BJ (cell line): ENCODE measurements around the gene GRIK3. TPM values are rescaled to one million over a fixed set of nuclear protein-coding genes. Genes with fewer than 3 reads are reported as not detected.

ENCODE experiments used
- CTCF ChIA-PET: fragments of 350-600 bp; formaldehyde crosslinking; extraction: SDS; loops from one replicate; lab custom pipeline; 2021; ENCODE audit warnings: antibody characterized with exemption, inconsistent platforms; lab: Yijun Ruan, JAX
- POLR2A ChIA-PET: fragments of 300-600 bp; sonication (Branson Sonifier 250); formaldehyde crosslinking; extraction: SDS; loops from one replicate; lab custom pipeline; 2021; ENCODE audit warnings: antibody characterized with exemption; lab: Charles Lee
- DNase-seq: peaks from one replicate; pipeline ENCODE4 v3.0.0-alpha.2; 2011; ENCODE audit warnings: low read depth
- H3K27me3 ChIP-seq: 2 replicates; pipeline ENCODE4 v1.6.0; 2011; ENCODE audit warnings: low read length; ENCODE audit not compliant: control insufficient read depth, insufficient read depth
- H3K36me3 ChIP-seq: 2 replicates; pipeline ENCODE4 v1.5.1; 2011; ENCODE audit warnings: low read length; ENCODE audit not compliant: control insufficient read depth, insufficient read depth
- H3K4me3 ChIP-seq: 2 replicates; pipeline ENCODE4 v1.5.1; 2011; ENCODE audit warnings: low read depth, mild to moderate bottlenecking, control low read depth, low read length
- CTCF ChIP-seq: IDR thresholded peaks from 2 replicates; pipeline ENCODE4 v1.5.1; 2011; ENCODE audit warnings: low read depth, mild to moderate bottlenecking, control low read depth, inconsistent platforms, low read length, moderate library complexity; ENCODE audit not compliant: insufficient read depth
- polyA plus RNA-seq: library from polyadenylated mRNA; depleted of rRNA; stranded (reverse); fragments of >200 nt; gene quantifications from 2 replicates; pipeline ENCODE4 v1.2.3, GENCODE V29; 2011

Gene GRIK3
- polyA plus RNA-seq, 1 experiment = not detected

DNA sequence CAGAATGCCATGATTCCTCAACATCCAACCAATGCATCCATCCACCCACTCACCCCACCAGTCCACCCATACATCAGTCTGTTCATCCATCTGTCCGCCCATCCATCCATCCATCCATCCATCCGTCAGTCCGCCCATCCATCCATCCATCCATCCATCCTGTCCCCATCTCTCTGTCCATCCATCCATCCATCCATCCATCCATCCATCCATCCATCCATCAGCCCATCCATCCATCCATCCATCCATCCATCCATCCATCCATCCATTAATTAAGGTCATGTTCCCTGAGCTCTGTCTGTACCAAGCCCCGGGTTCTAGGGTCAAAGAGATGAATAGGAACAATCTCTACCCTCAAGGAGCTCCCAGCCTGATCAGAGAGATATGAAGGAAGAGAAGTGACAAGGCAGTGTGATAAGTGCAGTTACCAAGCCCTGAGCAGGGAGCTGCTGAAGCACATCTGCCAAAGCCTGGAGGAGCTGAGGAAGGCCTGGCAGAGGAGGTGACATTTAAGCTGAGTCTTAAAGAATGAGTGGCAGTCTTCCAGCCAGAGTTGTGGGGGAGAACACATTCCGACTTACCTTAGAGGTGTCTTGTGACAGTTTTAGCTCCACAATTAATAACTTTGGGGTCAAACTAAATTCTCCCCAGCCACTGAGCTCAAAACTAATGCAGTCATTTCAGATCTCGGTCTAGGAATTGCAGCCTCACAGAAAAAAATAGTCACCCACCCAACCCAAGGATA is 47.9 kb downstream of the GRIK3 start:
- no peak for DNase-seq
- no peaks in the 10 kb centered on the region for H3K27me3 ChIP-seq
- no peaks in the 10 kb centered on the region for H3K36me3 ChIP-seq
- no peak for TF ChIP-seq CTCF
- H3K4me3 ChIP-seq = no peak overlapping the region
- CTCF ChIA-PET = interaction anchor here (0.7 kb wide), 1 partner anchor 122 kb away, joined by 3 read pairs; no protein-coding TSS in a partner anchor
- POLR2A ChIA-PET = no interaction called here

DNA sequence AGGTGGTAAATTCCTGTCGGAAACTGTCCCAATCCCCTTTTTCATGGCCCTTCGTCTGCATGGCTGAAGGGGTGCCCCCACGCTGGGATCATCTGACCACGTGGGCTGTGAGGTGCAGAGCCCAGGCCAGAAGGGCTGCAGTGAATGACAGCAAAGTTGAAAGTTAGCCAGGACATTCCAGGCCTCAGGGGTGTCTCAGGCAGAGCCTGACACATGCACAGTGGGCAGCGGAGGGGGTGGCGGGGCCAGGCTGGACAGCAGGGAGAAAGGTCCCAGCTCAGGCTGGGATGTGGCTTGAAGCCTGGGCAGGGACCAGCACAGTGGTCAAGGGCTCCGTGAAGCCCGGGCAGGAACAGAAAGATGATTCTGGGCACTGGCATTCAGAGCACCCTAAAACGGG is 49.6 kb downstream of the GRIK3 start:
- no peak for TF ChIP-seq CTCF
- Histone ChIP-seq H3K36me3 (no peaks in the 10 kb centered on the region), H3K4me3 (no peak overlapping the region), H3K27me3 (no peaks in the 10 kb centered on the region)
- no peak for DNase-seq
- ChIA-PET CTCF (no interaction called here), POLR2A (no interaction called here)

DNA sequence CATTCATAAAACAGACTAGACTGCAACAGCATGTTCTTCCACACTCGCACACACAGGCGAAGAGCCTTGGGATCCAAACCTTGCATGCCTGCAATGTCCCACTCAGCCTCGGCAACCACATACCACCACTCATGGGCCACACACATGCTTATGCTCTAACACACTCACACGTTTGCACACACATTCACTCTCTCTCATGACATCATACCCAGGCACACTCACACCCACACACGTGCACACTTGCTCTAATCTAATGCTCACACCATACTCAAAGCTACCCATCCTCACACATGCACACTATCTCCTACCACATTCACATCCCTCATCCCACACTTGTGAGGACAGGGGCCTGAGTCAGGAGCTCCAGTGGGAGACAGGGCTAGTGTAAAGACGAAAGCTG is 50.3 kb downstream of the GRIK3 start:
- no peak for TF ChIP-seq CTCF
- CTCF ChIA-PET = no interaction called here
- POLR2A ChIA-PET = no interaction called here

GRCh38 chr1:36982709-36983108 is 51.6 kb downstream of the GRIK3 start:
- POLR2A ChIA-PET = no interaction called here
- CTCF ChIA-PET = no interaction called here
- TF ChIP-seq CTCF = no peak
- Histone ChIP-seq H3K36me3 (no peaks in the 10 kb centered on the region), H3K4me3 (no peak overlapping the region), H3K27me3 (no peaks in the 10 kb centered on the region)
- DNase-seq = no peak

More for the DNA sequence above, 50.3 kb downstream of the GRIK3 start:
- no peak overlapping the region for H3K4me3 ChIP-seq
- no peak for DNase-seq
- H3K27me3 ChIP-seq = no peaks in the 10 kb centered on the region
- H3K36me3 ChIP-seq = no peaks in the 10 kb centered on the region

- Histone ChIP-seq H3K4me3 (no peak overlapping the region), H3K36me3 (no peaks in the 10 kb centered on the region), H3K27me3 (no peaks in the 10 kb centered on the region)
- ChIA-PET CTCF (no interaction called here), POLR2A (no interaction called here)
- no peak for DNase-seq
- TF ChIP-seq CTCF = no peak
Measured at GRCh38 chr1:36981771-36982622, 52.3 kb downstream of the GRIK3 start.
